ENCODE measurements around the gene PLAA. TPM values are rescaled to one million over a fixed set of nuclear protein-coding genes. Genes with fewer than 3 reads are reported as not detected.

The PLAA gene
- total RNA-seq, 1 donor from 2014 or later = 80.1 TPM

- no peak overlapping the region for H3K4me3 ChIP-seq
- Mint-ChIP-seq H3K9me3 (no peaks in the 10 kb centered on the region), H3K36me3 (peaks cover 25% of the 10 kb centered on the region), H3K27ac (no peak overlapping the region), H3K27me3 (ENCODE audit: insufficient read depth, low read depth) (no peaks in the 10 kb centered on the region), H3K4me3 (no peak overlapping the region), H3K4me1 (no peaks in the 10 kb centered on the region)
- H2AFZ ChIP-seq (replicated peaks) = no peak overlapping the region
- no peak for DNase-seq (ENCODE audit: low spot score)
- no peaks in the 10 kb centered on the region for H3K27me3 ChIP-seq
- H3K4me1 ChIP-seq = no peaks in the 10 kb centered on the region
- H3K9me3 ChIP-seq (ENCODE audit: low read depth) = no peaks in the 10 kb centered on the region
- H3F3A ChIP-seq (ENCODE audit: low read depth) = no peaks in the 10 kb centered on the region
- H3K79me2 ChIP-seq (ENCODE audit: low read depth) = no peaks in the 10 kb centered on the region
- no peak overlapping the region for H3K9ac ChIP-seq
- H3K27ac ChIP-seq = no peak overlapping the region
- H4K20me1 ChIP-seq (ENCODE audit: low read depth) = no peaks in the 10 kb centered on the region
- TF ChIP-seq EZH2phosphoT487 (IDR thresholded peaks at IDR 0.05) (no peak), CTCF (IDR thresholded peaks at IDR 0.05) (no peak), EZH2 (IDR thresholded peaks at IDR 0.05) (no peak)
- no peak overlapping the region for H3K4me2 ChIP-seq
- peaks cover 36% of the 10 kb centered on the region for H3K36me3 ChIP-seq
Measured at GRCh38 chr9:26925609-26926008, 21.4 kb downstream of the PLAA start.

- Histone ChIP-seq H3K27ac (no peak overlapping the region), H3K4me2 (no peak overlapping the region), H4K20me1 (ENCODE audit: low read depth) (no peaks in the 10 kb centered on the region), H3K36me3 (peaks cover 23% of the 10 kb centered on the region), H2AFZ (replicated peaks) (no peak overlapping the region), H3K9me3 (ENCODE audit: low read depth) (no peaks in the 10 kb centered on the region), H3K4me3 (no peak overlapping the region), H3K79me2 (ENCODE audit: low read depth) (no peaks in the 10 kb centered on the region), H3K27me3 (no peaks in the 10 kb centered on the region), H3K9ac (no peak overlapping the region), H3K4me1 (no peaks in the 10 kb centered on the region), H3F3A (ENCODE audit: low read depth) (no peaks in the 10 kb centered on the region)
- Mint-ChIP-seq H3K27ac (no peak overlapping the region), H3K4me1 (no peaks in the 10 kb centered on the region), H3K27me3 (ENCODE audit: insufficient read depth, low read depth) (no peaks in the 10 kb centered on the region), H3K9me3 (no peaks in the 10 kb centered on the region), H3K4me3 (no peak overlapping the region), H3K36me3 (peaks cover 40% of the 10 kb centered on the region)
- no peak for DNase-seq (ENCODE audit: low spot score)
- no peak for TF ChIP-seq CTCF (IDR thresholded peaks at IDR 0.05)
- no peak for TF ChIP-seq EZH2 (IDR thresholded peaks at IDR 0.05)
- TF ChIP-seq EZH2phosphoT487 (IDR thresholded peaks at IDR 0.05) = no peak
Measured at GRCh38 chr9:26919698-26920097, 27.3 kb downstream of the PLAA start.

- no peaks in the 10 kb centered on the region for H4K20me1 ChIP-seq (ENCODE audit: low read depth)
- DNase-seq (ENCODE audit: low spot score) = no peak
- TF ChIP-seq CTCF (IDR thresholded peaks at IDR 0.05) = no peak
- no peak for TF ChIP-seq EZH2phosphoT487 (IDR thresholded peaks at IDR 0.05)
- no peak for TF ChIP-seq EZH2 (IDR thresholded peaks at IDR 0.05)
- H3K27me3 ChIP-seq = no peaks in the 10 kb centered on the region
- H2AFZ ChIP-seq (replicated peaks) = no peak overlapping the region
- no peak overlapping the region for H3K27ac Mint-ChIP-seq
- H3K4me2 ChIP-seq = no peak overlapping the region
- no peaks in the 10 kb centered on the region for H3F3A ChIP-seq (ENCODE audit: low read depth)
- no peak overlapping the region for H3K9ac ChIP-seq
- H3K4me3 Mint-ChIP-seq = no peak overlapping the region
- no peak overlapping the region for H3K4me3 ChIP-seq
- no peaks in the 10 kb centered on the region for H3K79me2 ChIP-seq (ENCODE audit: low read depth)
- no peaks in the 10 kb centered on the region for H3K27me3 Mint-ChIP-seq (ENCODE audit: insufficient read depth, low read depth)
- peaks cover 22% of the 10 kb centered on the region for H3K36me3 ChIP-seq
- no peaks in the 10 kb centered on the region for H3K9me3 ChIP-seq (ENCODE audit: low read depth)
- H3K4me1 ChIP-seq = no peaks in the 10 kb centered on the region
- no peaks in the 10 kb centered on the region for H3K4me1 Mint-ChIP-seq
- no peaks in the 10 kb centered on the region for H3K9me3 Mint-ChIP-seq
- peaks cover 23% of the 10 kb centered on the region for H3K36me3 Mint-ChIP-seq
- H3K27ac ChIP-seq = no peak overlapping the region
Measured at GRCh38 chr9:26913138-26913668, 33.8 kb downstream of the PLAA start.
